GM12878 (cell line): Measurements from ENCODE around the gene P2RX6. TPM values are rescaled to one million over a fixed set of nuclear protein-coding genes. Genes with fewer than 3 reads are reported as not detected.

ENCODE experiments used
- ATAC-seq: fragments of 200-7000 bp; cut with Tn5 transposase; 3 replicates; pipeline ENCODE4 v1.9.1; 2020; ENCODE audit warnings: mild to moderate bottlenecking, moderate library complexity
- BruUV-seq: library from RNA; stranded (reverse); fragments of 400-500 nt; replicated peaks from 2 replicates; lab custom pipeline; 2021; lab: Mats Ljungman, UMichigan
- CTCF ChIA-PET: fragments of 300-600 bp; sonication (Branson Sonifier 250); formaldehyde crosslinking; extraction: SDS; loops from one replicate; lab custom pipeline; 2021; ENCODE audit warnings: inconsistent platforms; lab: Yijun Ruan, JAX
- POLR2A ChIA-PET: fragments of 350-600 bp; formaldehyde crosslinking; extraction: SDS; loops from one replicate; lab custom pipeline; 2021; ENCODE audit warnings: inconsistent platforms; lab: Charles Lee
- RAD21 ChIA-PET: fragments of 300-600 bp; sonication (Branson Sonifier 250); formaldehyde crosslinking; loops from one replicate; lab custom pipeline; 2023; ENCODE audit warnings: antibody characterized with exemption; ENCODE audit not compliant: unreplicated experiment; lab: Charles Lee
- SMC1A ChIA-PET: fragments of 300-600 bp; sonication (Branson Sonifier 250); formaldehyde crosslinking; loops from one replicate; lab custom pipeline; 2023; ENCODE audit not compliant: unreplicated experiment, uncharacterized antibody; lab: Charles Lee
- DNase-seq: peaks from one replicate; pipeline ENCODE4 v3.0.0-alpha.2; 2011; ENCODE audit warnings: low read depth, low spot score
- FAIRE-seq: peaks from 3 replicates; lab custom pipeline; 2011; peaks lifted over from hg19 to GRCh38; lab: Jason Lieb, UNC
- H2AFZ ChIP-seq: 2 replicates; pipeline ENCODE4 v1.6.0; 2011; ENCODE audit warnings: low read depth, low read length, control low read depth; ENCODE audit not compliant: control insufficient read depth
- H3K27ac ChIP-seq: 2 replicates; pipeline ENCODE4 v1.5.1; 2011; ENCODE audit warnings: control low read depth; ENCODE audit not compliant: control insufficient read depth, insufficient read depth
- H3K27me3 ChIP-seq, 2 experiments: replicated peaks in 1 of 2; 2 replicates each; pipeline versions ENCODE4 v1.6.0 to v1.6.1; 2011; ENCODE audit warnings: low read length in 1 of 2; ENCODE audit not compliant: control insufficient read depth in 2 of 2, insufficient read depth in 2 of 2
- H3K36me3 ChIP-seq, 2 experiments: 2 replicates each; pipeline ENCODE4 v1.5.1; 2011; ENCODE audit warnings: low read length in 1 of 2; ENCODE audit not compliant: control insufficient read depth in 2 of 2, insufficient read depth in 2 of 2
- H3K4me1 ChIP-seq: 2 replicates; pipeline ENCODE4 v1.6.1; 2011; ENCODE audit warnings: mild to moderate bottlenecking, low read length, moderate library complexity, mixed read lengths; ENCODE audit not compliant: control insufficient read depth, insufficient read depth
- H3K4me2 ChIP-seq: 2 replicates; pipeline ENCODE4 v1.6.0; 2011; ENCODE audit warnings: control low read depth; ENCODE audit not compliant: control insufficient read depth, insufficient read depth
- H3K4me3 ChIP-seq: fragments of 200-600 bp; sonication (generic); 2 replicates; pipeline ENCODE4 v1.5.1; 2016
- H3K79me2 ChIP-seq: 2 replicates; pipeline ENCODE4 v1.6.0; 2011; ENCODE audit warnings: low read length; ENCODE audit not compliant: control insufficient read depth, insufficient read depth
- H3K9ac ChIP-seq: 2 replicates; pipeline ENCODE4 v1.8.0; 2011; ENCODE audit warnings: low read length, control low read depth, mixed read lengths; ENCODE audit not compliant: control insufficient read depth, insufficient read depth
- H3K9me3 ChIP-seq: replicated peaks from 3 replicates; pipeline ENCODE4 v1.5.1; 2011; ENCODE audit warnings: mild to moderate bottlenecking, low read length; ENCODE audit not compliant: control insufficient read depth, insufficient read depth
- H4K20me1 ChIP-seq: 2 replicates; pipeline ENCODE4 v1.6.0; 2011; ENCODE audit not compliant: control insufficient read depth, insufficient read depth
- CREM ChIP-seq: IDR thresholded peaks from 2 replicates; pipeline ENCODE4 v1.6.1; 2014; ENCODE audit warnings: antibody characterized with exemption, low read depth
- CUX1 ChIP-seq: IDR thresholded peaks from 2 replicates; pipeline ENCODE4 v1.6.1; 2012; ENCODE audit warnings: improper control_type of control experiment, low read depth, low read length; ENCODE audit not compliant: insufficient replicate concordance
- IRF5 ChIP-seq: fragments of 450-650 bp; IDR thresholded peaks from 2 replicates; pipeline ENCODE4 v1.6.1; 2017; ENCODE audit warnings: borderline replicate concordance
- SMC3 ChIP-seq: IDR thresholded peaks from 2 replicates; pipeline ENCODE4 v1.6.1; 2011; ENCODE audit warnings: low read length, improper control_type of control experiment, borderline replicate concordance
- SP1 ChIP-seq: IDR thresholded peaks from one replicate; pipeline ENCODE4 v1.6.1; 2011; ENCODE audit warnings: low read depth, low read length
- SUZ12 ChIP-seq: fragments of 200-600 bp; sonication (generic); IDR thresholded peaks from one replicate; pipeline ENCODE4 v1.6.1; 2018; ENCODE audit warnings: antibody characterized with exemption, mild to moderate bottlenecking; ENCODE audit not compliant: unreplicated experiment
- YBX1 ChIP-seq: fragments of 450-650 bp; IDR thresholded peaks from 2 replicates; pipeline ENCODE4 v1.6.1; 2016; ENCODE audit warnings: antibody characterized with exemption
- ZBTB33 ChIP-seq: fragments of 450-650 bp; IDR thresholded peaks from 2 replicates; pipeline ENCODE4 v1.6.1; 2017; ENCODE audit warnings: mild to moderate bottlenecking
- WGBS: methylation state at CpG from one replicate; pipeline ENCODE4 v1.1.6; 2016; ENCODE audit warnings: low lambda C conversion rate; ENCODE audit not compliant: insufficient replicate concordance, insufficient coverage; ENCODE audit errors: missing lambda C conversion rate; 5-methylcytosine and 5-hydroxymethylcytosine counted together
- in situ Hi-C: fragments of 300-500 bp; cut with MboI; formaldehyde crosslinking; loops from 9 replicates; pipeline ENCODE4 v1.14.3; 2018; ENCODE audit warnings: mixed read lengths
- intact Hi-C: fragments of 100-400 bp; cut with micrococcal nuclease; formaldehyde crosslinking; loops from one replicate; pipeline ENCODE4 v1.14.2; 2022; ENCODE audit not compliant: unreplicated experiment
- polyA plus RNA-seq, 11 experiments: library from polyadenylated mRNA; depleted of rRNA in 4 of 11; unstranded in 6 of 11; stranded (reverse) in 5 of 11; fragments of >200 nt; fragmentation: Nextera tagmentation in 4 of 11; fragmentation: Illumina TruSeq in 1 of 11; extraction: Ambion mirVana in 4 of 11; extraction: Trizol in 1 of 11; gene quantifications; 1 replicate in 1 of 11; 2 replicates in 10 of 11; pipeline versions ENCODE4 v1.2.1 to v1.2.3, GENCODE V29; 2011 to 2016; ENCODE audit warnings: inconsistent platforms in 2 of 11, missing spikeins in 2 of 11, low read depth in 1 of 11
- total RNA-seq, 4 experiments: library from RNA; depleted of rRNA in 3 of 4; stranded (reverse); fragments of >200 nt in 3 of 4; fragmentation: Illumina TruSeq in 1 of 4; extraction: Trizol in 1 of 4; gene quantifications; 2 replicates each; pipeline versions ENCODE4 v1.2.1 to v1.2.3, GENCODE V29; 2013 to 2021

Gene P2RX6
- total and polyA plus RNA-seq, 10 of the 15 experiments (the other 5 are each of a cell fraction or from before 2014, with no cell fraction given): 0.03 to 0.21 (median 0.07) TPM; not detected in 5

- no peak overlapping the region for H3K4me2 ChIP-seq
- FAIRE-seq (no peak), ATAC-seq (no peak), DNase-seq (no peak)
- TF ChIP-seq SMC3 (no peak), ZBTB33 (no peak)
- RAD21 ChIA-PET: no interaction called here
- H3K79me2 ChIP-seq: no peaks in the 10 kb centered on the region
- no peak overlapping the region for H2AFZ ChIP-seq
- no peaks in the 10 kb centered on the region for H3K4me1 ChIP-seq
- no TSS peak for BruUV-seq
- no peak overlapping the region for H3K9ac ChIP-seq
- CTCF ChIA-PET: no interaction called here
- SMC1A ChIA-PET: no interaction called here
- H3K4me3 ChIP-seq: no peak overlapping the region
- H3K9me3 ChIP-seq: no peaks in the 10 kb centered on the region
- H3K36me3 ChIP-seq: no peaks in the 10 kb centered on the region
- H3K27ac ChIP-seq: no peak overlapping the region
- H4K20me1 ChIP-seq: no peaks in the 10 kb centered on the region
- H3K27me3 ChIP-seq: no peaks in the 10 kb centered on the region; a peak in 1 of 4 replicates
- 46% methylated on average over 5 of the region's 5 CpGs for WGBS
- POLR2A ChIA-PET: no interaction called here
- in situ Hi-C loops: no loop called here
- intact Hi-C loops: no loop called here
Observed at GRCh38 chr22:21073482-21073881, 58.5 kb downstream of the P2RX6 start.

- no TSS peak for BruUV-seq
- POLR2A ChIA-PET: no interaction called here
- in situ Hi-C loops: no loop called here
- CTCF ChIA-PET: no interaction called here
- no peak overlapping the region for H3K9ac ChIP-seq
- intact Hi-C loops: no loop called here
- H4K20me1 ChIP-seq: no peaks in the 10 kb centered on the region
- no peaks in the 10 kb centered on the region for H3K9me3 ChIP-seq
- SMC1A ChIA-PET: no interaction called here
- FAIRE-seq: no peak
- H3K4me1 ChIP-seq: no peaks in the 10 kb centered on the region
- no peak overlapping the region for H2AFZ ChIP-seq
- RAD21 ChIA-PET: no interaction called here
- H3K27me3 ChIP-seq: no peaks in the 10 kb centered on the region; a peak in 1 of 4 replicates
- ATAC-seq: no peak
- DNase-seq: no peak
- no peak overlapping the region for H3K4me3 ChIP-seq
- no peaks in the 10 kb centered on the region for H3K79me2 ChIP-seq
- H3K36me3 ChIP-seq: no peaks in the 10 kb centered on the region
- no peak overlapping the region for H3K27ac ChIP-seq
- H3K4me2 ChIP-seq: no peak overlapping the region
- WGBS: 23% methylated on average over 7 of the region's 7 CpGs
- TF ChIP-seq SP1 (no peak), CREM (no peak), CUX1 (no peak), SMC3 (no peak), SUZ12 (no peak), IRF5 (no peak), YBX1 (no peak)
Observed at GRCh38 chr22:21074102-21074715, 59.2 kb downstream of the P2RX6 start.
